Neural crest cell (in vitro differentiated cells): ENCODE results near the gene SPATA13. TPM values are rescaled to one million over a fixed set of nuclear protein-coding genes. Genes with fewer than 3 reads are reported as not detected.

ENCODE experiments used
- DNase-seq: peaks from one replicate; pipeline ENCODE4 v3.0.0; 2021; ENCODE audit warnings: low read depth, mixed read lengths, low spot score
- H3K27ac Mint-ChIP-seq: one replicate; pipeline ENCODE4 v1.8.0; 2021; ENCODE audit warnings: mild to moderate bottlenecking, mixed read lengths; ENCODE audit not compliant: unreplicated experiment
- H3K27me3 Mint-ChIP-seq: 2 replicates; pipeline ENCODE4 v1.8.0; 2021; ENCODE audit warnings: low read depth, mild to moderate bottlenecking, mixed read lengths
- H3K36me3 Mint-ChIP-seq: 2 replicates; pipeline ENCODE4 v1.8.0; 2021; ENCODE audit warnings: low read depth, mild to moderate bottlenecking, mixed read lengths
- H3K4me1 Mint-ChIP-seq: 2 replicates; pipeline ENCODE4 v1.8.0; 2021; ENCODE audit warnings: mixed read lengths
- H3K4me3 Mint-ChIP-seq: one replicate; pipeline ENCODE4 v1.8.0; 2021; ENCODE audit warnings: mild to moderate bottlenecking, mixed read lengths
- H3K9me3 Mint-ChIP-seq: 2 replicates; pipeline ENCODE4 v1.8.0; 2021; ENCODE audit warnings: mixed read lengths
- CTCF ChIP-seq: fragments of 200-600 bp; sonication (generic); conservative IDR thresholded peaks from 2 replicates; pipeline ENCODE4 v1.5.0; 2021; ENCODE audit warnings: antibody characterized with exemption, mild to moderate bottlenecking
- total RNA-seq: library from RNA; stranded (reverse); gene quantifications from 2 replicates; pipeline ENCODE4 v1.2.1, GENCODE V29; 2021

Gene SPATA13
- total RNA-seq, 1 donor from 2014 or later: 45.8 TPM

- Mint-ChIP-seq H3K27me3 (no peaks in the 10 kb centered on the region), H3K9me3 (no peaks in the 10 kb centered on the region), H3K27ac (no peak overlapping the region)
These were observed 21.6 kb downstream of the SPATA13 start for GRCh38 chr13:24181991-24182702.

GRCh38 chr13:24182703-24183081 is 22.2 kb downstream of the SPATA13 start:
- Mint-ChIP-seq H3K9me3 (peaks cover 2% of the 10 kb centered on the region), H3K27ac (no peak overlapping the region), H3K4me1 (peaks cover 87% of the 10 kb centered on the region), H3K4me3 (no peak overlapping the region), H3K36me3 (peaks cover 15% of the 10 kb centered on the region), H3K27me3 (no peaks in the 10 kb centered on the region)
- DNase-seq: no peak
- no peak for TF ChIP-seq CTCF

More at GRCh38 chr13:24181991-24182702, 21.6 kb downstream of the SPATA13 start:
- no peak for DNase-seq
- no peak for TF ChIP-seq CTCF
- Mint-ChIP-seq H3K4me1 (peaks cover 82% of the 10 kb centered on the region), H3K36me3 (peaks cover 13% of the 10 kb centered on the region), H3K4me3 (no peak overlapping the region)

GRCh38 chr13:24183741-24184182 is 23.2 kb downstream of the SPATA13 start:
- Mint-ChIP-seq H3K27ac (no peak overlapping the region), H3K4me3 (no peak overlapping the region), H3K27me3 (no peaks in the 10 kb centered on the region), H3K36me3 (peaks cover 21% of the 10 kb centered on the region), H3K4me1 (peaks cover 77% of the 10 kb centered on the region), H3K9me3 (peaks cover 9% of the 10 kb centered on the region)
- no peak for TF ChIP-seq CTCF
- no peak for DNase-seq

- Mint-ChIP-seq H3K27ac (no peak overlapping the region), H3K36me3 (peaks cover 23% of the 10 kb centered on the region), H3K4me1 (peaks cover 71% of the 10 kb centered on the region), H3K4me3 (no peak overlapping the region), H3K9me3 (peaks cover 12% of the 10 kb centered on the region), H3K27me3 (no peaks in the 10 kb centered on the region)
- no peak for DNase-seq
- no peak for TF ChIP-seq CTCF
These were observed 23.8 kb downstream of the SPATA13 start for GRCh38 chr13:24184265-24184841.

- H3K4me3 Mint-ChIP-seq: no peak overlapping the region
These were observed 24.4 kb downstream of the SPATA13 start for GRCh38 chr13:24184882-24185281.

More at GRCh38 chr13:24184882-24185281, 24.4 kb downstream of the SPATA13 start:
- Mint-ChIP-seq H3K9me3 (peaks cover 12% of the 10 kb centered on the region), H3K27me3 (no peaks in the 10 kb centered on the region), H3K27ac (no peak overlapping the region), H3K36me3 (peaks cover 23% of the 10 kb centered on the region), H3K4me1 (peaks cover 66% of the 10 kb centered on the region)
- no peak for DNase-seq
- no peak for TF ChIP-seq CTCF
